GM12892 (cell line): Measurements from ENCODE around the gene ULK1.

Experiments
- DNase-seq: peaks from one replicate; pipeline ENCODE4 v3.0.0; 2011; ENCODE audit not compliant: insufficient read length
- FAIRE-seq: peaks from 2 replicates; lab custom pipeline; 2011; peaks lifted over from hg19 to GRCh38; lab: Jason Lieb, UNC
- POLR2A ChIP-seq: IDR thresholded peaks from 2 replicates; pipeline ENCODE4 v1.6.1; 2011; ENCODE audit warnings: low read depth, low read length, control low read depth
- POLR2AphosphoS5 ChIP-seq: IDR thresholded peaks from 2 replicates; pipeline ENCODE4 v1.6.1; 2011; ENCODE audit warnings: low read depth, low read length, control low read depth
- TAF1 ChIP-seq: IDR thresholded peaks from 2 replicates; pipeline ENCODE4 v1.6.1; 2011; ENCODE audit warnings: low read depth, mild to moderate bottlenecking, control low read depth, low read length, borderline replicate concordance

ULK1 gene

GRCh38 chr12:131920902-131921840, 26.7 kb downstream of the ULK1 start:
- TF ChIP-seq POLR2AphosphoS5 (no peak), POLR2A (no peak), TAF1 (no peak)
- DNase-seq (peak; percentile 19), FAIRE-seq (no peak)

DNA sequence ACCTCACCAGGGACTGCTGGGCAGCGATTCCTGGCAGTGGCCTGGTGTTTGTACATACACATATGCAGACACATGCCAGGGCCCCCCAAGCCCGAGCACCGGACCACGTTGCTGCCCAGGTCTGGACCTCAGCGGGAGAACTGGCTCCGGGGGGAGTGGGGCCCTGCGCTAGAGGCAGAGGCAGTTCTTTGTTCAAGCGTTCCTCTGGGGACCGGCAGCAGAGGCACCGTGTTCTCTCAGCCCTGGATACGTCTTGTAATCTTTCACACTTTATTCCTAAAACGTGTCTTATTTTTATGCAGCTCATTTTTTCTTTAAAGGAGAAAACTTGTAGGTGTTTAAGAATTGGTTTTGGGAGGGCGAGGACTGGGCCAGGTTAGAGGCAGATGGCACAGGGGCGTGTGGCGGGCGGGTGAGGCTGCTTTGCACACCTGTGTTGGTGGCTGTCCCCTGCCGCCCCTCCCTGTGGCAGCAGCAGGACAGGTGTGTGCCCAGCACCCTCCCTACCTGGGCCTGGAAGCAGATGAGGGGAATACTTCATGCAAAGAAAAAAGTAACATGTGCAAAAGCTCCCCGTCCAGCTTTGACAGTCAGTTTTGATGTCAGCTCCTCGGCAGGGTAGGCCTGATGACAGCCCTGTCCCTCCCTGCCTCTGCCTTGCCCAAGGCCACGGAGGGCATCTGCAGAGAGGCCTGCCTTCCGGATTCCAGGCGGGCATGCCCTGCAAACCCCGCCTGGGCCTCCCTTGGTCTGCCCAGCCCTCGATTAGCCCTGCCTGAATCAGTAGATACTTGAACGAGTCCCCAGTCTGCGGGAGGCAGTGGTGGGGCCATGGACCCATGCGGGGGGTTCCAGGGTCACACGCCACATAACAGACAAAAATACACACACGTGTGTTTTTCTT, 27.7 kb downstream of the ULK1 start:
- TF ChIP-seq POLR2A (no peak), POLR2AphosphoS5 (no peak), TAF1 (no peak)
- FAIRE-seq (no peak), DNase-seq (peak; percentile 15)

GRCh38 chr12:131922772-131923171, 28.4 kb downstream of the ULK1 start:
- FAIRE-seq (peak; percentile 5), DNase-seq (no peak)
- TF ChIP-seq TAF1: no peak
- TF ChIP-seq POLR2A: no peak
- TF ChIP-seq POLR2AphosphoS5: no peak

DNA sequence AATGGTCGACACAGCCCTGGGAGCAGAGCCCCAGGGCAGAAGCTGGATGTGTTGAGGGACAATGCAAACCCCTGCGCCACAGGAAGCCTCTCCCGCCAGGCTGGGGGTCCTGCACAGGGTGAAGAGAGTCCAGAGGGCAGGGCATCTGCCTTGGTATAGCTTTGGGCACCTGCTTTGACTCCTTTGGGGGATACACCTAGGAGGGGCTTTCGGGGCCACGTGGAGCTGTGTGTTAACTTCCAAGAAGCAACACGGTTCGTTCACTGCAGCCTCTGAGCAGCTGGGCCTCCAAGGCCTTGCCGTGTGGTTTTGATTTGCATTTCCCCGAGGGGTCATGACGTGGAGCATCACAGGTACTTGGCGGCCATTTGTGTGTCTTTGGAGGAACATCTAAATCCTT, 28.8 kb downstream of the ULK1 start:
- peak; percentile 88 for FAIRE-seq
- DNase-seq: peak; percentile 71
- TF ChIP-seq POLR2A (no peak), POLR2AphosphoS5 (no peak), TAF1 (no peak)

GRCh38 chr12:131927110-131928079, 33.0 kb downstream of the ULK1 start:
- DNase-seq (no peak), FAIRE-seq (no peak)
- no peak for TF ChIP-seq TAF1
- no peak for TF ChIP-seq POLR2A
- no peak for TF ChIP-seq POLR2AphosphoS5

DNA sequence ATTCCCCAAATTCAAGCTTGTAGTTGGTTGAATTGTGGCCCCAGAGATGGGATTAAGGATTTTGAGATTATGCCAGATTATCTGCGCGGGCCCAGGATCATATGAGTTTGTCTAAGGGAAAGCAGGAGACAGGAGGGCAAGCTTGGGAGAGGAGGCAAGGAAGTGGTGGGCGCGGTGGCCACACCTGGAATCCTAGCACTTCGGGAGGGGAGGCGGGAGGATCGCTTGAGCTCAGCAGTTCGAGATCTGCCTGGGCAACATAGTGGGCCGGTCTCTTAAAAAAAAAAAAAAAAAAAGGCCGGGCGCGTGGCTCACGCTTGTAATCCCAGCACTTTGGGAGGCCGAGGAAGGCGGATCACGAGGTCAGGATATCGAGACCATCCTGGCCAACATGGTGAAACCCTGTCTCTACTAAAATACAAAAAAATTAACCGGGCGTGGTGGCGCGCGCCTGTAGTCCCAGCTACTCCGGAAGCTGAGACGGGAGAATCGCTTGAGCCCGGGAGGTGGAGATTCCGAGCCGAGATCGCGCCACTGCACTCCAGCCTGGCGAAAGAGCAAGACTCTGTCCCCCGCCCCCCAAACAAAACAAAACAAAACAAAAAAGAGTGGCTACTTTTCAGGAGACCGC, 33.8 kb downstream of the ULK1 start:
- FAIRE-seq (peak; percentile 21), DNase-seq (no peak)
- TF ChIP-seq TAF1: no peak

GRCh38 chr12:131928711-131929580, 34.5 kb downstream of the ULK1 start, which contains the start of gene PUS1:
Gene PUS1, plus strand, starts transcription at chr12:131929276. Its CDS starts 447 bp downstream, at chr12:131929723.
- peak; percentile 92 for FAIRE-seq
- peak; percentile 97 for DNase-seq
- TF ChIP-seq POLR2AphosphoS5 (peak; percentile 76), POLR2A (peak; percentile 93), TAF1 (peak; percentile 75)

- FAIRE-seq (no peak), DNase-seq (peak; percentile 61)
Measured at GRCh38 chr12:131929581-131930456, 35.4 kb downstream of the ULK1 start.

DNA sequence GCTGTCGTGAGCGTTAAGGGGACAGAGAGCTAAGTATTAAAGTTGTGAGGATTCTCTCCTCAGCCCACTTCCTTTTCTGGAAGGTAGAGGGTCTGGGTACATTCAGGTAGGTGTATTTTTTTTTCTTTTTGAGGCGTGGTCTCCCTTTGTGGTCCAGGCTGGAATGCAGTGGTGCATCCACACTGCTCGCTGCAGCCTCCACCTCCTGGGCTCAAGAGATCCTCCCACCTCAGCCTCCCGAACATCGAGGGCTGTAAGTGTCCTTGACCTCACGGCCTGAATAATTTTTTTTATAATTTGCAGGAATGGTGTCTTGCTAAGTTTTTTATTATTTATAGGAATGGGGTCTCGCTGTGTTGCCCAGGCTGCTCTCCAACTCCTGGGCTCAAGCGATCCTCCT, 36.1 kb downstream of the ULK1 start:
- FAIRE-seq (no peak), DNase-seq (no peak)
- TF ChIP-seq POLR2AphosphoS5 (no peak), POLR2A (no peak), TAF1 (no peak)

More at GRCh38 chr12:131929581-131930456, 35.4 kb downstream of the ULK1 start:
- TF ChIP-seq POLR2AphosphoS5: peak; percentile 38; the same call in 1 of the 2 replicates
- TF ChIP-seq POLR2A: no peak
